Hepatocyte (in vitro differentiated cells): Measurements from ENCODE around the gene CLASP2.

Source experiments
- CTCF ChIP-seq: fragments of 200-600 bp; sonication (generic); IDR thresholded peaks from 2 replicates; pipeline ENCODE4 v1.5.1; 2016; ENCODE audit warnings: antibody characterized with exemption, mild to moderate bottlenecking; ENCODE audit not compliant: poor library complexity
- EZH2 ChIP-seq: fragments of 200-600 bp; sonication (generic); IDR thresholded peaks from 2 replicates; pipeline ENCODE4 v1.6.1; 2016; ENCODE audit warnings: antibody characterized with exemption, mild to moderate bottlenecking, borderline replicate concordance
- EZH2phosphoT487 ChIP-seq: fragments of 200-600 bp; sonication (generic); IDR thresholded peaks from one replicate; pipeline ENCODE4 v1.6.1; 2018; ENCODE audit warnings: antibody characterized with exemption, mild to moderate bottlenecking, low read depth, moderate library complexity; ENCODE audit not compliant: unreplicated experiment, severe bottlenecking

DNA sequence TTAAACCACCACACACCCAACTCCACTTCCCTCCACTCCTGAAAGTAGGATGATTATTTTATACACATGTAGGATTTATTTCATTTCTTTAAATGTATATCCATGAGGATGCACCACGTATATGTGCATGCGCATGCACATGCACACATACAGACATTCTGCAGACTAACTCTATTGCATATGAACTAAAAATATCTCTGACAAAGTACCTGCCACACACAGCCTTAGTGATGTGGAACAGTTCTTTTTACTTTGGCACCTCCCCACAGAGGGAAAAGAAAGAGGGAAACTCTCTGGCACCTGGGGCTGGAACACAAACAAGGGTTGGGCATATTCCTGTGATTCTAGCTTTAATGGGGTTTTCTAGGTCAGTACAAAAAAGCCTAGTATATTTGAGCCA is 138.2 kb downstream of the CLASP2 start:
- no peak for TF ChIP-seq CTCF
- TF ChIP-seq EZH2 = no peak
- TF ChIP-seq EZH2phosphoT487 = no peak
